Karpas-422 (cell line): Measurements from ENCODE around the gene HK1. TPM values are rescaled to one million over a fixed set of nuclear protein-coding genes. Genes with fewer than 3 reads are reported as not detected.

Experiments used
- DNase-seq: peaks from one replicate; pipeline ENCODE4 v3.0.0-alpha.2; 2015
- H2AFZ ChIP-seq: fragments of 200-600 bp; sonication (generic); 2 replicates; pipeline ENCODE4 v1.6.1; 2014; ENCODE audit warnings: antibody characterized with exemption, low read length, mixed read lengths
- H3K27ac ChIP-seq: fragments of 200-600 bp; sonication (generic); 2 replicates; pipeline ENCODE4 v1.5.1; 2014; ENCODE audit warnings: mild to moderate bottlenecking, low read length, moderate library complexity
- H3K27me3 ChIP-seq: fragments of 200-600 bp; sonication (generic); 2 replicates; pipeline ENCODE4 v1.6.1; 2014; ENCODE audit warnings: low read length, mixed read lengths
- H3K36me3 ChIP-seq: fragments of 200-600 bp; sonication (generic); 2 replicates; pipeline ENCODE4 v1.6.1; 2014; ENCODE audit warnings: low read length, mixed read lengths; ENCODE audit not compliant: insufficient read depth
- H3K4me1 ChIP-seq: fragments of 200-600 bp; sonication (generic); 2 replicates; pipeline ENCODE4 v1.6.1; 2014; ENCODE audit warnings: mild to moderate bottlenecking, low read length, mixed read lengths
- H3K4me2 ChIP-seq: fragments of 200-600 bp; sonication (generic); 2 replicates; pipeline ENCODE4 v1.6.1; 2014; ENCODE audit warnings: low read length, low read depth, mild to moderate bottlenecking; ENCODE audit not compliant: poor library complexity, severe bottlenecking
- H3K4me3 ChIP-seq: fragments of 200-600 bp; sonication (generic); 2 replicates; pipeline ENCODE4 v1.5.1; 2014; ENCODE audit warnings: mild to moderate bottlenecking, antibody characterized with exemption, low read length, mixed read lengths
- H3K79me2 ChIP-seq: fragments of 200-600 bp; sonication (generic); 2 replicates; pipeline ENCODE4 v1.6.1; 2014; ENCODE audit warnings: mild to moderate bottlenecking, low read length, mixed read lengths
- H3K9ac ChIP-seq: fragments of 200-600 bp; sonication (generic); 2 replicates; pipeline ENCODE4 v1.6.0; 2014; ENCODE audit warnings: low read length
- H3K9me2 ChIP-seq: fragments of 200-600 bp; sonication (generic), shearing (Covaris generic); replicated peaks from 2 replicates; pipeline ENCODE4 v1.6.0; 2014; ENCODE audit warnings: mild to moderate bottlenecking, low read length, moderate library complexity; ENCODE audit not compliant: insufficient read depth
- H3K9me3 ChIP-seq: fragments of 300-700, 200-600 bp; sonication (generic); 2 replicates; pipeline ENCODE4 v1.6.1; 2014; ENCODE audit warnings: low read length, mixed read lengths
- H4K20me1 ChIP-seq: fragments of 200-600 bp; sonication (generic); 2 replicates; pipeline ENCODE4 v1.6.1; 2014; ENCODE audit warnings: mild to moderate bottlenecking, antibody characterized with exemption, low read length, low read depth; ENCODE audit not compliant: insufficient read depth
- total RNA-seq: library from RNA; depleted of rRNA; stranded (reverse); fragments of >200 nt; shearing (Covaris generic); gene quantifications from 2 replicates; pipeline ENCODE4 v1.2.3, GENCODE V29; 2014; ENCODE audit warnings: low replicate concordance

The HK1 gene
- total RNA-seq, 1 experiment from 2014 or later, result 54.6 TPM

DNA sequence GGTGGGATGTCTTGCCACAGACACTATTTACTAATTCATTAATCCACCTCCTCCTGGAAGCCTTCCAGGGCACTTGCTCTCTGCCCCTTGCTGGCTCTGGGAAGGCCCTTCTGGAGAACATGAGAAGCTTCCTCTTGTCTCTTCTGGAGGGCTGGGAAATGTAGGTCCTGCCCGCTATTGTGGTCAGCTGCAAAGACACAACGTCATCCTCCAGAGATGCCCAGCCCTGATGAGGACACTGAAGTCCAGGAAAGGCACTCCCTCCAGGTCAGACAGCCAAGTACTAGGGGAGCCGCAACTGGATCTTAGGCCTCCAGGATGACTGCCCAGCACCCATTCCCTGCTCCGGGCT is 148.1 kb downstream of the HK1 start:
- Histone ChIP-seq H3K4me3 (no peak overlapping the region), H2AFZ (no peak overlapping the region), H3K9ac (no peak overlapping the region), H3K9me2 (no peaks in the 10 kb centered on the region), H3K36me3 (no peaks in the 10 kb centered on the region), H3K27me3 (no peaks in the 10 kb centered on the region), H4K20me1 (no peaks in the 10 kb centered on the region), H3K79me2 (no peaks in the 10 kb centered on the region), H3K27ac (no peak overlapping the region), H3K4me1 (peaks cover 13% of the 10 kb centered on the region), H3K9me3 (no peaks in the 10 kb centered on the region), H3K4me2 (no peak overlapping the region)
- no peak for DNase-seq

DNA sequence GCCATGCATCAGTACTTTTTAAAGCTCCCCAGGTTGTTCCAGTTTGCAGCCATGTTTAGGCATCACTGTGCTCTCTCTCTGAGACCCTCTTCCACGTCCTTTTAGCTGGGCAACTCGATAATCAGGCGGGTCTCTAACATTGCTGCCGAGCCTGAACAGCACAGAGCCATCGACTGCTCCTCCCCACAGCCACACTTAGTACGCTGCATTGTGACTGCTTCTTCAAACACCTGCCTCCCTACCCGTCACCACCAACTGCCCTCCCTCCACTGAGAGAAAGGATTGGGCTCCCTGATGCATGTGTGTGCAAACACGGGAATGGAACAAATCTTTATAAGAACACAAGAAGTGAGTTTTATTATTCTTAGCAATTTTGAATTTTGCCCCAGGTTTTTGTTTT is 149.9 kb downstream of the HK1 start:
- no peaks in the 10 kb centered on the region for H3K9me3 ChIP-seq
- no peak overlapping the region for H3K9ac ChIP-seq
- no peaks in the 10 kb centered on the region for H4K20me1 ChIP-seq
- no peak overlapping the region for H3K4me3 ChIP-seq
- H3K27ac ChIP-seq, result no peak overlapping the region
- peaks cover 13% of the 10 kb centered on the region for H3K4me1 ChIP-seq
- H3K4me2 ChIP-seq, result no peak overlapping the region
- H3K79me2 ChIP-seq, result no peaks in the 10 kb centered on the region
- H2AFZ ChIP-seq, result no peak overlapping the region
- no peaks in the 10 kb centered on the region for H3K36me3 ChIP-seq
- DNase-seq, result no peak
- no peaks in the 10 kb centered on the region for H3K9me2 ChIP-seq
- no peaks in the 10 kb centered on the region for H3K27me3 ChIP-seq

DNA sequence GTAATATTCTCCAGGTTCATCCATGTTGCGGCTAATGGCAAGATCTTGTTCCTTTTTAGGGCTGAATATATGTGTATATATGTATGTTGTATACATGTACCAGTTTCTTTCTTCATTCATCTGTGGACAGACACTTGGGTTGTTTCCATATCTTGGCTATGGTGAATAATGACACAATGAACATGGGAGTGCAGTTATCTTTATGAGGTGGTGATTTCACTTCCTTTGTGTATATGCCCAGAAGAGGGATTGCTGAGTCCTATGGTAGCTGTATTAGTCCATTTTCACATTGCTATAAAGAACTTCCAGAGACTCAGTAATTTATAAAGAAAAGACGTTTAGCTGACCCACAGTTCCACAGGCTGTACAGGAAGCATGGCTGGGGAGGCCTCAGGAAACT is 155.9 kb downstream of the HK1 start:
- Histone ChIP-seq H3K4me2 (no peak overlapping the region), H3K9ac (no peak overlapping the region), H3K9me3 (no peaks in the 10 kb centered on the region), H3K27me3 (no peaks in the 10 kb centered on the region), H3K4me1 (peaks cover 4% of the 10 kb centered on the region; the same call in 1 of the 2 replicates), H3K27ac (no peak overlapping the region), H3K4me3 (no peak overlapping the region), H3K36me3 (no peaks in the 10 kb centered on the region), H3K9me2 (no peaks in the 10 kb centered on the region), H2AFZ (no peak overlapping the region), H4K20me1 (no peaks in the 10 kb centered on the region), H3K79me2 (no peaks in the 10 kb centered on the region)
- no peak for DNase-seq

DNA sequence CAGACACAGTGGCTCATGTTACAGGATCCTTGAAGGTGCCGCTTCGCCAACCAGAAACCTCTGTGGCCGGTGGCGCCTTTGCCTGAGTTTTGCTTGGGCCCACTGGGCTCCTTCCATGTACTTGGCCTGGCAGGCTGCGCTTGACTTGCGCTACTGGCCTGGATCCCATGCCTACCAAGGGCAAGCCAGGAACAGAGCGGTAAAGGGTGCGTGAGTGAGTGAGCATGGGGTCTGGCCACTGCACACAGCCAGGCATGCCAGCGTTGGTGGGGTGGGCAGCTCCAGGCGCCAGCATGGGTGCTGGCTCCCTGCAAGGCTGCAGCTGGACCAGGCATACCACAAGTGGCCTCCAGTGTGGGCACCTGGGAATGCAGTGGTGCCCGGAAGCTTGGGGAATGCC is 156.6 kb downstream of the HK1 start:
- H3K4me3 ChIP-seq, result no peak overlapping the region
- DNase-seq, result no peak
- no peaks in the 10 kb centered on the region for H3K9me2 ChIP-seq
- no peaks in the 10 kb centered on the region for H3K9me3 ChIP-seq
- no peak overlapping the region for H3K4me2 ChIP-seq
- H3K27me3 ChIP-seq, result no peaks in the 10 kb centered on the region
- no peaks in the 10 kb centered on the region for H4K20me1 ChIP-seq
- peaks cover 5% of the 10 kb centered on the region for H3K4me1 ChIP-seq
- no peaks in the 10 kb centered on the region for H3K79me2 ChIP-seq
- no peaks in the 10 kb centered on the region for H3K36me3 ChIP-seq
- no peak overlapping the region for H3K27ac ChIP-seq
- H3K9ac ChIP-seq, result no peak overlapping the region
- no peak overlapping the region for H2AFZ ChIP-seq

DNA sequence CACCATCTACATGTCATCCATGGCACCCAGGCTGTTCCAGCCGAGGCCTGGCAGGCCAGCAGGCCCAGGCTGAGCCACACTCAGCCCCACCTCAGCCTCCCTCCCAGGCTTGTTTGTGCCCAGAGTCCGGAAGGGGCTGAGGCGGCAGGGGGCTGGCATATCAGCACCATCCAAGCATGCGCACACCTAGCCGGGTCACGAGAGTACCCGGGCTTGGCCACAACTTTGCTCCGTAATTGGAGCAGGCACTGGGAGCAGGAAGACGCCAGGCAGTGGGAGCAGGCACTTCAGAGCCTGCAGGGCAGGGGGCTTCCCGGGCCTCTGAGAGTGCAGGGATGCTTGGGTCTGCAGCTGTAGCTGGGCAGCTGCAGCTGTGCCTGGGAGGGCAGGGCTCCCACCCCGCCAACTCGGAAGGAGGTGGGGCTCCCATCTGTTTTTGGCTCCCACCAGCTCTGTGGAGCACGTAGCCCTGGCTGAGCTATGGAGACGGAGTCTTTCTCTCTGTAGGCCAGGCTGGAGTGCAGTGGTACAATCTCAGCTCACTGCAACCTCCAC is 157.7 kb downstream of the HK1 start:
- H3K27ac ChIP-seq, result no peak overlapping the region
- H3K4me2 ChIP-seq, result no peak overlapping the region
- H3K79me2 ChIP-seq, result no peaks in the 10 kb centered on the region
- peaks cover 11% of the 10 kb centered on the region for H3K4me1 ChIP-seq
- no peaks in the 10 kb centered on the region for H4K20me1 ChIP-seq
- no peaks in the 10 kb centered on the region for H3K9me2 ChIP-seq
- no peaks in the 10 kb centered on the region for H3K9me3 ChIP-seq
- no peak overlapping the region for H2AFZ ChIP-seq
- DNase-seq, result no peak
- no peaks in the 10 kb centered on the region for H3K36me3 ChIP-seq
- no peak overlapping the region for H3K9ac ChIP-seq
- no peak overlapping the region for H3K4me3 ChIP-seq
- H3K27me3 ChIP-seq, result no peaks in the 10 kb centered on the region

DNA sequence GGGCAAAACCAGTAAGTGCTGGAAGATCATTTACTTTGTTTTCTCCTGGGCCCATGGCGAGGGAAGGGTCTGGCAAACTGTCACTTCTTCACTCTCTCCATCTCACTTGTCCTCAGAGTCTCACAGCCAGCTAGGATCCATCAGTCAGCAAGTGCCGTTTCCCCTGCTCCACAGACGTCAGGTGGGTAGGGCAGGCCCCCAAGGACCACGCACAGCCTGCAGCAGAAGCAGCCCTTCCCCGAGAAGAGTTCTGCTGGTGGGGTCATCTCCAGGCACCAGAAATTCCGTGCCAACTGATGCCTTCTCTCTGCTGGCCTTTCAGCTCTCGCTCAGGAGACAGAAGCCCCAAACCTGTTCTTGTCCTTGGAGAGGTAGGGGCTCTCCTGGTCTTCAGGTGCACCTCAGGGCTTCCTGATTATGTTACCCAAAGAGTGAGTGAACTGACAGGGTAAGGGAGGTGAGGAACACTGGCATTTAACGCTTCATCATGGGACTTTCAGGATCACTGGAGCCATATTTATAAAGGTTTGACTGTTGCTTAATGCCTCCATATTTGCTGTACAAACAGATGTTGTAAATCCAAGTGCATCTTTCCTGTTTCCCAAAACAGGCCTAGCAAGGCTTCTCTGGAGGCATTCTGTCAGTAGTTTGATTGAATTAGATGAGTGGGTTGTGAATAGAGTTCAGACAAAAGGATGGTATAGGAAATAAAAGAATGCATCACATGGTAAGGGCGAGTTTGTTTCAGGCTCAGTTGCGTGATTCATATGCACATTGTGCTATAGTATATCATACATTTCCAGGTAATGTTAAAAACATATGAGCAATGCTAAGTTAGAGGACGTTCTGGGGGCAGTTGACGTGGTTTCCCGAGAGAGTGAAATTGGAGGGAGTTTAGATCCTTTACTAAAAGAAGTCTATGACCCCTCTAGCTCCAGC is 159.3 kb downstream of the HK1 start:
- no peak overlapping the region for H3K27ac ChIP-seq
- DNase-seq, result no peak
- H3K9me2 ChIP-seq, result no peaks in the 10 kb centered on the region
- no peak overlapping the region for H3K4me3 ChIP-seq
- no peaks in the 10 kb centered on the region for H3K36me3 ChIP-seq
- no peaks in the 10 kb centered on the region for H3K27me3 ChIP-seq
- H2AFZ ChIP-seq, result no peak overlapping the region
- no peaks in the 10 kb centered on the region for H3K9me3 ChIP-seq
- peaks cover 26% of the 10 kb centered on the region for H3K4me1 ChIP-seq
- H3K9ac ChIP-seq, result no peak overlapping the region
- no peaks in the 10 kb centered on the region for H3K79me2 ChIP-seq
- H4K20me1 ChIP-seq, result no peaks in the 10 kb centered on the region
- no peak overlapping the region for H3K4me2 ChIP-seq

DNA sequence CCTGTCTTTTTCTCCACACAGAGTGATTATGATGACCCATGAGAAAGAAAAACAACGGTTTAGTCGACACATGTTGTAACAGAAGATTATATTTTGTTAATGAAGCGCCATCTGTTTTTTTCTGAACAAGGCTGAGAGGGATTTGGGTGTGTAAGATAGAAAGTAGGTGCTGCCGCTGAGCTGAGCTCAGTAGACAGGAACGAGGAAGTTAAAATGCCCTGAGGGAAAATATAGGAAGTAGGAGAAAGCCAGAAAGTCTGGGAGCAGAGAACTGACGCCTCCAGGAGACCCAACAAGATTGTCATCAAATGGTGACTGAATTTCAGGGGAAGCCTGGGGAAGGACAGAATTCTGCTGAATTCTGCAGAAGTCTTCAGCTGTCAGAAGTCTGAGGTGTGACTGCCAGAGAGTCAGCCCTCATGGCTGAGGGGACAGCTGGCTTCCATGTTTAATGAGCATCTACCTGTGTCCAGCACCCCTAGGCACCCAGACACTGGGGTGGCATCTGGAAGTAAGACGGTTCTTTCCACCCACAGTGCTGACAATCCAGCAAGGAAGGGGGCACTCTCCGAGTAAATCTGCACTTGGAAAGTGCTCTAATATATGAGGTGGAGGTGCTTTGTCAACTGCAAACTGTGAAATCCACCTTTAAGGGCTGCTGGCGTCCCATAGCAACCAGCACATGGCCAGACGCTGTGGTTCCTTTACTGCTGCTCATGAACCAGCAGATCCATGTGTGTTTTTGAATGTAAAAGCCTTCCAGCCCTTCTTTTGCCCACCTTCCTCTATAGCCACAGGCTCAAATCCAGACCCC is 160.4 kb downstream of the HK1 start:
- Histone ChIP-seq H3K27me3 (no peaks in the 10 kb centered on the region), H3K4me3 (no peak overlapping the region), H3K36me3 (no peaks in the 10 kb centered on the region), H4K20me1 (no peaks in the 10 kb centered on the region), H3K4me2 (no peak overlapping the region), H3K9me2 (no peaks in the 10 kb centered on the region), H3K9me3 (no peaks in the 10 kb centered on the region), H3K27ac (no peak overlapping the region), H3K79me2 (no peaks in the 10 kb centered on the region), H3K4me1 (peaks cover 28% of the 10 kb centered on the region), H3K9ac (no peak overlapping the region), H2AFZ (no peak overlapping the region)
- no peak for DNase-seq

DNA sequence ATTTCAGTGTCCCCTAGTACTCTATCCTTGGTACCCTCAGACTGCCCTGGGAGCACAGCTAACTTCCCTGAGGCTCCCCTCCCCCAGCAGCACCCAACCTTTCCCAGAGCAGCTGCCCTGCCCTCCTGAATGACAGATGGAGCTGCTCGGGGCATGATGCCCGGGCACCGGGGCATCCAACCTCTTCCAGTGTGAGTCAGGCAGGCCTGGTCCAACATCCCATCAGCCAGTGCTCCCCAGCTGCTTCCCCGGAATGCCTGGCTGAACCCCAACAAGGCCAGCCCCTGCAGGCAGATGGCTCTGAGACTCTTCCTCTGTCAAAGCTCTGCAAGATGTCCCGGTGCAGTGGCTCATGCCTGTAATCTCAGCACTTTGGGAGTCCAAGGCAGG is 161.0 kb downstream of the HK1 start:
- H3K36me3 ChIP-seq, result no peaks in the 10 kb centered on the region
- no peak for DNase-seq
- H3K4me3 ChIP-seq, result no peak overlapping the region
- H3K9ac ChIP-seq, result no peak overlapping the region
- H3K27ac ChIP-seq, result no peak overlapping the region
- peaks cover 28% of the 10 kb centered on the region for H3K4me1 ChIP-seq
- no peaks in the 10 kb centered on the region for H3K9me3 ChIP-seq
- no peaks in the 10 kb centered on the region for H3K9me2 ChIP-seq
- H3K4me2 ChIP-seq, result no peak overlapping the region
- H4K20me1 ChIP-seq, result no peaks in the 10 kb centered on the region
- H3K27me3 ChIP-seq, result no peaks in the 10 kb centered on the region
- H2AFZ ChIP-seq, result no peak overlapping the region
- H3K79me2 ChIP-seq, result no peaks in the 10 kb centered on the region
